Adrenal gland (tissue), 5 donors: ENCODE results near the gene NME4.

Experiments
- CTCF ChIP-seq, 6 experiments: fragments of 450-650 bp in 4 of 6; fragments of 200-600 bp in 2 of 6; sonication (generic) in 1 of 6; IDR thresholded peaks; 1 replicate in 5 of 6; 2 replicates in 1 of 6; pipeline versions ENCODE4 v1.5.1 to v1.8.0; 2016 to 2021; ENCODE audit warnings: antibody characterized with exemption in 6 of 6, mild to moderate bottlenecking in 2 of 6, moderate library complexity in 1 of 6
- POLR2A ChIP-seq, 2 donors: fragments of 450-650 bp; IDR thresholded peaks; one replicate each; pipeline ENCODE4 v1.6.1; 2017; ENCODE audit warnings: antibody characterized with exemption in 2 of 2, mild to moderate bottlenecking in 2 of 2, moderate library complexity in 1 of 2
- donor health status: DM: no; HTN: no; CAD: no.

- no peak for TF ChIP-seq CTCF (IDR thresholded peaks at IDR 0.05)
- no peak for TF ChIP-seq POLR2A (IDR thresholded peaks at IDR 0.05)
Measured at GRCh38 chr16:372302-372983, 24.6 kb upstream of the NME4 start.
